Coronary artery (tissue), 2 donors: ENCODE results near the gene E2F3.

Experiments used
- DNase-seq: peaks from one replicate; pipeline ENCODE4 v3.0.0-alpha.2; 2017; ENCODE audit warnings: low spot score
- H3K27ac ChIP-seq, 2 donors: fragments of 200-600 bp; sonication (generic); one replicate each; pipeline ENCODE4 v1.5.1; 2016 to 2019
- H3K4me3 ChIP-seq: fragments of 200-600 bp; sonication (generic); 2 replicates; pipeline ENCODE4 v1.5.1; 2016; ENCODE audit warnings: mild to moderate bottlenecking, moderate library complexity
- TF ChIP-seq, protein P1 (sequence below): fragments of 200-600 bp; sonication (generic); IDR thresholded peaks from one replicate; pipeline ENCODE4 v1.5.1; 2019; ENCODE audit warnings: antibody characterized with exemption

Gene E2F3

DNA sequence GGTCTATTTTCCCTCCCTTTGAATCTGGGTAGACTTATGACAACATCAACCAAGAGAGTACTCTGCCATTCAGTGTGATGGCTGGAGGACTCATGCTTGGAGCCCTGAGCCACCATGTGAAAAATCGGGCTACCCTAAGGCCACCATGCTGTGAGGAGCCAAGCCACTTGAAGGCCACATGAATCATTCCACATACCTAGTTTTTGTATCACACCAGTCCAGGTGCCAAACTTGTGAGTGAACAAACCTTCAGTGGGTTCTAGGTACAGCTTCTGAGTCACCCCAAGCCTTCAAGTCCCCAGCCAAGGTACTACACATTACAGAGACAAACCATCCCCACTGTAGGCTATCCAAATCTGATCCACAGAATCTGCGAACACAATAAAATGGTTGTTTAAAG is 37.4 kb upstream of the E2F3 start:
- Histone ChIP-seq H3K27ac (no peak overlapping the region), H3K4me3 (no peak overlapping the region)
- TF ChIP-seq, protein P1, sequence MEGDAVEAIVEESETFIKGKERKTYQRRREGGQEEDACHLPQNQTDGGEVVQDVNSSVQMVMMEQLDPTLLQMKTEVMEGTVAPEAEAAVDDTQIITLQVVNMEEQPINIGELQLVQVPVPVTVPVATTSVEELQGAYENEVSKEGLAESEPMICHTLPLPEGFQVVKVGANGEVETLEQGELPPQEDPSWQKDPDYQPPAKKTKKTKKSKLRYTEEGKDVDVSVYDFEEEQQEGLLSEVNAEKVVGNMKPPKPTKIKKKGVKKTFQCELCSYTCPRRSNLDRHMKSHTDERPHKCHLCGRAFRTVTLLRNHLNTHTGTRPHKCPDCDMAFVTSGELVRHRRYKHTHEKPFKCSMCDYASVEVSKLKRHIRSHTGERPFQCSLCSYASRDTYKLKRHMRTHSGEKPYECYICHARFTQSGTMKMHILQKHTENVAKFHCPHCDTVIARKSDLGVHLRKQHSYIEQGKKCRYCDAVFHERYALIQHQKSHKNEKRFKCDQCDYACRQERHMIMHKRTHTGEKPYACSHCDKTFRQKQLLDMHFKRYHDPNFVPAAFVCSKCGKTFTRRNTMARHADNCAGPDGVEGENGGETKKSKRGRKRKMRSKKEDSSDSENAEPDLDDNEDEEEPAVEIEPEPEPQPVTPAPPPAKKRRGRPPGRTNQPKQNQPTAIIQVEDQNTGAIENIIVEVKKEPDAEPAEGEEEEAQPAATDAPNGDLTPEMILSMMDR = no peak
- DNase-seq = no peak

DNA sequence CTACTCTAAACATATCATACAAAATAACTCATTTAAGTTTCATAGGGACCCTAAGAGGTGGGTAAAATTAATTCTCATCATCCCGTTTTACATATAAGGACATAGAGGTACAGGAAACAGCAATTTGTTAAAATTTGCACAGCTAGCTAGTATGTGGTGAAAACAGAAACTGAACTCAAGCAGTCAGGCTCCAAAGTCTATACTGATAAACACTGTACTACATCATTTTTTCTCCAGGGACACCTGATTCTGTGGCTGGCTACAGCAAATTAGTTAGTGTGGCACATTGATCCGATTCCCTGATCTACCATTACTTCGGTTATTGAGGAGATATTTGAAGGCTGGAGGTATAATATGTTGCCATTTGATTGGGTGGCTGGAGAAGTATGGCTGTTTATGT is 36.2 kb upstream of the E2F3 start:
- H3K27ac ChIP-seq = no peak overlapping the region
- DNase-seq = no peak
- H3K4me3 ChIP-seq = no peak overlapping the region
- TF ChIP-seq, protein P1 = no peak

DNA sequence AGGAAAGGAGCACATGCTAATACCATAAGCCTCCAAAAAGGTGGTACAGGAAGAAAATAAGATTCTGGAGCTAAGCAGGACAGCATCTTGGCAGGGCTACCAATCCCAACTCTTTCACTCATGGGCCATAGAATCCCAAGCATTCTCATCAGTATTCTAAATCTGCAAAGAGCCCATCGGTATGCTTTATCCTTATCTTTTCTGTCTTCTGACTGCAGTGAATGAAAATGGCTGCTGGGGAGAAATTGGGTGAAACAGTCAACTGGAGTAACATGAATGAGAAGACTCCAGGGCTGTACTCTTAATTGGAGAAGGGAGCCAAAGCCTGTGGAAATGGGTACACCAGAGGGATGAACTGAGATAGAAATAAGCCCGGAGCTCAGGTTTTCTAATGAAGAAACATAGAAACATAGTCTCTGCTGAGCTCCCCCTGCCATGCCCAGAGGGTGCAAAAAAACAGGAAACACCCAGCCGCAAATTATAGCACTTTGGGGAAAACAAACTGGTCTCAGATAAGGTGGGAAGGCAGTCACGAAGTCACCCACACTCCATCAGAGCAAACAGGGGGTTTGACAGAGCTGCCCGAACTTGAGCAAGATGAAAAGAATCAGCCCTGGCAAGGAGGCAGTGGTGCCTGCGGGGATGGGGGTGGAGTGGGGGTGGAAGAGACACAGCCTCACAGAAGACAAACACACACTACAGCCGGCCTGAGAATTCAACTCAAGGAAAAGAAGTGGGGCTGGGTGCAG is 35.4 kb upstream of the E2F3 start:
- no peak overlapping the region for H3K27ac ChIP-seq
- H3K4me3 ChIP-seq = no peak overlapping the region
- no peak for DNase-seq
- TF ChIP-seq, protein P1 = no peak

DNA sequence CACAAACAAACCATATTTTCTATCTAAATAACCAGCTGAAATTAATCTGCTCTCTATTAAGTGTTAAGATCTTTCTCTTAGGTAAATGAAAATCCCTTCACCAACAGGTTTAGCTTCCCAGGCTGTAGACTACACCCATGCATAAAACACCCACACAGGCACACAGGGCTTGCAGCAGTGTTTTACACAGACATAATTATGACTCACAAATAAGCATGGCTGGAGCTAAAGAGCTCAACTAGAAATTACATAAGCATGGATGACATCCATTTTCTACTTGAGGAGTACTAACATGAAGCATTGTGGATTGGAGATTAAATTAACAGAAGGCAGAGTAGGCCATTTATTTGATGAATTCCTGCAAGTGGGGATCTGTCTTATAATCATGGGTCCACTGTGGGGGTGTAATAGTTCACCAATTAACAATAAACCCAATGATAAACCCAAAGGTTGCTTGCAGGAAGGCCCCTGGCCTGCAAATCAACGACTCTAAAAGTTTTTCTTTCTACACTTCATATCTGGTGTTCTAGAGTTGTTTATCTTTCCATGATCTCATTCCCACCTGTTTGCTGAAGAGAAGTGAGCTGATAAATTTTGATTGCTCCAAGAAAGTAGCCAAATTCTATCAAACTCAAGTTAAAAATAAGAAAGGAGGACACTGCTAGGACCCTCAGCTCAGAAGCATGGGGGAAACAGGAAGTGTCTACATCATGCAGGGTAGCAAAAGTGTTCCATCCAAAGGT is 33.8 kb upstream of the E2F3 start:
- TF ChIP-seq, protein P1 = no peak
- Histone ChIP-seq H3K4me3 (no peak overlapping the region), H3K27ac (no peak overlapping the region)
- no peak for DNase-seq

DNA sequence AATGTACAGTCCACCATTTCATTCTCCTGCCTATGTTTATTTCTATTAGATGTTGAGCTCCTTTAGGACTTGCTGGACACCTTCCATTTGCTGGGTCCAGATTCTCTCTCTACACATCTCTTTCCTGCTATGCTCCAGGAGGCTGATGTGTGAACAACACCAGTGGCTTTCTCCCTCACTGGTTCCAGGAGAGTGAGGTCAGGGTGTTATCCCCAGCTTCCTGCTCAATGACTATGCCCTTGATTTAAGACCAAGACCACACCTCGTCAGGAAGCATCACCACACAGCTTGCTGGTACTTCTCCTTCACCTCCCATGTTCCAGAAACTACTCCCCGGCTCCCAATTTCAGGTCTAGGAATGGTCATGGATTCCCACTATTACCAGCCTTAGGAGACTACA is 31.3 kb upstream of the E2F3 start:
- TF ChIP-seq, protein P1 = no peak
- no peak overlapping the region for H3K27ac ChIP-seq
- no peak overlapping the region for H3K4me3 ChIP-seq
- DNase-seq = no peak

DNA sequence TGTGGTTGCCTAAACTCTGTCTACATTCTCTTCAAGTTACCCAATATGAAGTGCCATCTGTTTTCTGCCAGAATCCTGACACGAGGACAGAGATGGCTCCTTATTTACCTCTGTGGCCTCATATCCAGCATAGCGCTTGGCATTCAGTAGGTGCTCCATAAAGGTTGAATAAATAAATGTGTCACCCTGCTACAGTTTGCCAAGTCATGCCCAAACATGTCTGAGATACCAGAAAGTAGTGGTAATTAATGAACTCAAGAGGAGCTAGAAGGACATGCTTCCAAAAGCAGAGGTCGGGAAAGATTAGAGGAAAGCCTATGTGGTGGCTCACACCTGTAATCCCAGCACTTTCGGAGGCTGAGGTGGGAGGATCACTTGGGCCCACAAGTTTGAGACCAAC is 30.9 kb upstream of the E2F3 start:
- no peak for DNase-seq
- TF ChIP-seq, protein P1 = no peak
- H3K27ac ChIP-seq = no peak overlapping the region
- no peak overlapping the region for H3K4me3 ChIP-seq

DNA sequence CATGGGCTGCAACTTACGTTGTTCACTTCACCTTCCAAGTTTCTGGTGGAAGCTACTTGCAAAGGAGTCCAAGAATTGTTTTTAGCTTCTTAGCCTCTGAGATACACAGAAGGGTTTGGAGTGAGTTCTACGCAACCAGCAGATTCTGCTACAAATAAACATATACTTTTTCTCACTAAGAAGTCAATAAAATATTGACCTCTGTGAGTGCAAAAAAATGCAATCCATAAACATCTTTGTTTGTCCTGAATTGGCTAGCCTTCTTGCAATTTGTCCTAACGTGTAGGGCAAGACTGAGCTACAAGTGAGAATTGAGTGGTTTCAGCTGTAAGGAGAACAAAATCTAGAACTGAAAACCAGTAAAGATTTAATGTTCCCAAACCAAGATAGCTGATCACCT is 26.2 kb upstream of the E2F3 start:
- TF ChIP-seq, protein P1 = no peak
- no peak overlapping the region for H3K27ac ChIP-seq
- DNase-seq = no peak
- no peak overlapping the region for H3K4me3 ChIP-seq
